Measurements from ENCODE around the gene CTNNA2.

- no peak for TF ChIP-seq POLR2A (IDR thresholded peaks at IDR 0.05; ENCODE audit: low read depth, low read length)
- no peak for TF ChIP-seq POLR2AphosphoS5 (IDR thresholded peaks at IDR 0.05; ENCODE audit: low read depth, low read length)
Observed at GRCh38 chr2:79882548-79882947, 369.7 kb downstream of the CTNNA2 start.
